HG02840 (cell line): Measurements from ENCODE around the gene ITGA2B.

Experiments
- ATAC-seq: cut with Tn5 transposase; IDR thresholded peaks from one replicate; pipeline ENCODE4 v1.9.1; 2021; ENCODE audit warnings: mild to moderate bottlenecking, moderate library complexity, moderate number of reproducible peaks; ENCODE audit not compliant: unreplicated experiment, low FRiP score

ITGA2B gene

DNA sequence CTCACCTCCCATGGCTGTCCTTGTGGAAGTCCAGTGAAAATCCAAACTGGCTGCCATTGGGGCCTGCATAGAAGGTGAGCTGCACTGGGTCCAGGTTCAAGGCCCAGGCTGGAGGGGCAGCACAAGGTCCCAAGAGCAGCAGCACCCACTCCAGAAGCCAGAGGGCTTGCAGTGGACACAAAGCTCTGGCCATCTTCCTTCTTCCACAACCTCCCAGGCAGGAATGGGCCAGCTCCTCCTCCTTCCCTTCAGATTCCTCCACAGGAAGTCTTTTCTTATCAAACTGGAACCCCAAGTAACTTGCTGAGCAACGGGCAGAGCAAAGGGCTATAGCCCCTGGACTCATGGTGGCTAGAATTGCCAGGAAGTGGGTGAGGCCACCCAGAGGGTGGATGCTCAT, at the start of gene ITGA2B:
TSS of gene ITGA2B (minus strand) at position 369 of the 400 bp plus-strand sequence. CDS start at position 193, 176 bp downstream.
- ATAC-seq = no peak

GRCh38 chr17:44439168-44439567, 49.7 kb upstream of the ITGA2B start:
- ATAC-seq = no peak

GRCh38 chr17:44438636-44439035, 49.2 kb upstream of the ITGA2B start:
- no peak for ATAC-seq

GRCh38 chr17:44436336-44436735, 46.9 kb upstream of the ITGA2B start:
- no peak for ATAC-seq

DNA sequence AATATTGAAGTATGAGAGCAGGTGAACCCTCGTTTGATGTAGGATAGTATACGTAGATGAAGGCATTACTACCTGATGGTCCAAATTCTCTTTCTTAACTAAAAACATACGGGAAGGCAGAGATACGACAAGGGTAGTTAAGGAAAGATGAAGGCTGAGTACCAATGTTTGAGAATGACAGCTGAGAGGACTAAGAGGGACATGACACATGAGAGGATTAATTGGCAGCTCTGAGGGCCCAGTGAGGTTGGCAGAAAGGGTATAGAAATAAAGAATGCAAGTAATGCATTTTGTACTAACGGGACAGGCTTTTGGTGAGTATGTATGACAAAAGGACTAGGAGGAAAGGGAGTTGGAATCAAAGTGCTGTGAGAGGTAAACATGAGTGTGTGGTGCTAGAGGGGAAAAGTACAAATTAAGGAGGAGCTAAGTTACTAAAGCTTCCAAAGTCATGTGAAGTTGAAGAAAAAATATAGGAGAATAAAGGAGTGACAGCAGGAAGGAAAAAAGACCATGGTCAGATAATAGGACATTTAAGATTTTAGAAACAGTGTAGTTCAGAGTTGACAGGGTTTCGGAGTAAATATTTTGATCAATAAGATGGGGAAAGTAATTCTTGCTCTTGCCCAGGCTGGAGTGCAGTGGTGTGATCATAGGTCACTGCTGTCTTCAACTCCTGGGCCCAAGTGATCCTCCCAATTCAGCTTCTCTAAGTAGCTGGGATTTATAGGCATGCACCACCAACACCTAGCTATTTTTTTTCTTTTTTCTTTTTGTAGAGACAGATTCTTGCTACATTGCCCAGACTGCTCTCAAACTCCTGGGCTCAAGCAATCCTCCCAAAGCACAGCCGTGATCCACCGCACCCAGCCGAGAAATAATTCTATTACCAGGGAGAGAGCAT, 43.1 kb upstream of the ITGA2B start:
- ATAC-seq = no peak

- ATAC-seq = no peak
Measured at GRCh38 chr17:44424828-44425461, 35.5 kb upstream of the ITGA2B start.

DNA sequence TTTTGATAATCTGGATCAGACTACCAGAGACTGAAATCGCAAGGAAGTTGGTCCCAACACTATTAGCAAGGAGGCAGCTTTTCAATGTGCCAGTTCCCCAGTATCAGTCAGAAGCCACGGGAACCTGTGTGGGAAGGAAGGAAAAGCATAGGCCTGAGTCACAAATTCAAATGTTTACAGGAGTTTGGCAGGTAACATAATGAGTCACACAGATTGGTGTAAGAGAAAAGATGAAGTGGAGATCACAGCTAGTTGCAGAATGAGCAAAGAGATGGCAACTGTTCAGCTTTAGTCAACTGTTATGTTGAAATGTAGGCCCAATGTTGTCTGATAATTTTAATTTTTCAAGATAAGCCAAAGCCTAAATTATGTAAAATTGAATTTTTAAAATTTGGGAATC, 28.1 kb upstream of the ITGA2B start:
- no peak for ATAC-seq

GRCh38 chr17:44416558-44417289, 27.3 kb upstream of the ITGA2B start:
- ATAC-seq = no peak

DNA sequence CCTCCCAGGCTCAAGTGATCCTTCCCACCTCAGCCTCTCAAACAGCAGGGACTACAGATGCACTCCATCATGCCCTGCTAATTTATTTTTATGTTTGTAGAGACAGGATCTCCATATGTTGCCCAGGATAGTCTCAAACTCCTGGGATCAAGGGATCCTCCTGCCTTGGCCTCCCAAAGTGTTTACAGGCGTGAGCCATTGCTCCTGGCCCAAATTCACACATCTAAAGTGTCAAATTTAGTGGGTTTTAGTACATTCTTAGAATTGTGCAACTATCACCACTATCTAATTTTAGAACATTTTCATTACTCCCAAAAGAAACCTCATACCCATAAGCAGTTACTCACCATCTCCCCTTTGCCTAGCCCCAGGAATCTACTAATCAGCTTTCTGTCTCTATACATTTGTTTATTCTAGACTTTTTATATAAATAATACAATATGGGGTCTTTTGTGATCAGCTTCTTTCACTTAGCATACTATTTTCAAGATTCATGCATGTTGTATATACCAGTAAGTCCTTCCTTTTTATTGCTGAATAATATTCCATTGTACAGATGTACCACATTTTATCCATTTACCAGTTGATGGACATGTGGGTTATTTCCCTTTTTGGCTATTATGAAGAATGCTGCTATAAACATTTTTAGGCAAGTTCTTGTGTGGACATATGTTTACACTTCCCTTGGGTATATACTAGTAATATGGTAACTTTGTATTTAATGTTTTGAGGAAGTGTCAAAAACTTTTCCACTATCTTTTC, 25.1 kb upstream of the ITGA2B start:
- ATAC-seq = no peak

- ATAC-seq = no peak
Measured at GRCh38 chr17:44409309-44410028, 20.0 kb upstream of the ITGA2B start.

DNA sequence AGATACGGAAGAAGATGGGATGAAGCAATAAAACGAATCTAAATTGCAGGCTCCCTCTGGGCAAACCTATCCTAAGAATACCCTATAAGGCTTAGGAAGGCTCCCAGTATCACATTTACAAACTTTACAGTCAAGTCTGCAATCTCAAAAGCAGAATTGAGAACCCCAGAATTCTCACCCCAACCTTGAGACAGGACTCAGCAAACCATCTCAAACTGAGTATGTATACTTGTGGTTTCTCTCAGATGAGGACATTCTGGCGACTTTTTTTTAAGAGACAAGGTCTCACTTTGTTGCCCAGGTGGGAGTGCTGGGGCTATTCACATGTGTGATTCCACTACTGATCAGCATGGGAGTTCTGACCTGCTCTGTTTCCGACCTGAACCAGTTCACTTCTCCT, 19.3 kb upstream of the ITGA2B start:
- no peak for ATAC-seq

GRCh38 chr17:44402564-44403172, 13.2 kb upstream of the ITGA2B start:
- ATAC-seq = no peak

DNA sequence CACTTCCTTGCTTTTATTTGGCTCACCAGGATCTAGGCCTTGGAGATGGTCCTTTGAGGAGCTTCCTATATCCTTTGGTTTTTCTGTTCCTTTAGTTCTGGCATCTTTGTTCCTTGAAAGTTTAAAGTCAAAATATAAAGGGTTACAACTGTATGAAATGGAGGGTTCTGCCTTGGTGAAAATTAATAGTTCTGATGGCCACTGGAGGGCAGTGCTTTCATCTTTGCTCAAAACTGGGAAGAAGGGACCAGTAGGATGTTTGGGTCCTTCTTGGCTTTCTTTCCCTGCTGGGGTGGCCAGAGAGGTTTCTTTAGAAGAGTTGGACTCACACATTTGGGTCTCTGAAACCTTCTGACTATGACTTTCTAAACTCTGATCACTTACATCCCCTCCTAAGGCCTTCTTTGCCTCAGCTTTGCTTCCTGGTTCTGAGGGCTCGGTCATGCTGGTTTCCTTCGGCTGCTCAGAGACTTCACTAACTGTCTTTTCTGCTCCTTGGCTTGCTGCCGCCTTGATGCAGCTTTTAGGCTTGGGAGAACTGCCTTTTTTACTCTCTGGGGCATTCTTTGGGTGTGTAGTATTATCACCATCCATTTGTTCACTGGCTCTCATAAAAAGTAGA, 10.9 kb upstream of the ITGA2B start:
- ATAC-seq = no peak

GRCh38 chr17:44398692-44399691, 9.5 kb upstream of the ITGA2B start:
- ATAC-seq = no peak

GRCh38 chr17:44397479-44398440, 8.3 kb upstream of the ITGA2B start:
- ATAC-seq = no peak

DNA sequence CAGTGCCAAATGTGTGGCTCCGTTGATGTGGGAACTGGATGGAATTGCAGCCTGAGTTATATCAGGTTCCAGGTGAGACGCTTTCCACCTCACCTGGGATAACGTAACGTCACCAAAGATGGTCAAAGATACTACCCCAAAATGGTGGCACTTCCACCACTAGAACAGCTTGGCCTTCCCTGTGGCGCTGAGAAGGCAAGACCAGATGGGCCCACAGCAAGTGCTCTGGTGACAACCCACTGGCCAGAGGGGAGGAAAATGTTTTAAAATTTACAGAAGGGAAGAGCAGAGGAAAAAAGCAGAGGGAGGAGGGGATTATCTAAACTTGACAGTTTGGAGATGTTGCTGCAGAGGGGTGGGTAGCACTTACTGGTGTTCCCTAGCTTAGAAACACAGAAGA, 7.5 kb upstream of the ITGA2B start:
- no peak for ATAC-seq

DNA sequence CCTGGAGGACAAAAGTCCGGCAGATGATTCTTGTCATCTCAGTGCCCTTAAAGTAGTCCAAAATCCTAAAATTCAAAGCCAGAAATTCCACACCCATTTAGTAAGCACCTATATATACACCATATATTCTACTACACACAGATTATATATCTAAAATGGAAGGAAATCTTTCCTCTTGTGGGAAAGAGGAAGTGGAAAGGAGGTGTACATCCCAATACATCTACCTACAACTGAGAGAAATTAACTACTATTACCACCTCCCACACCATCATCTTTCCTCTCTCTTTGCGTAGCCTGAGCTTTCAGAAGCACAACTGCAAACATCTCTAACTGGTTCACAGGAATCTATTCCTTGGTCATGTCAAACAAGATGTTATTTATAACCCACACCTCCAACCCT, 5.4 kb upstream of the ITGA2B start:
- ATAC-seq = no peak
